Vagina (tissue), 2 donors: Measurements from ENCODE around the gene POR. TPM values are rescaled to one million over a fixed set of nuclear protein-coding genes. Genes with fewer than 3 reads are reported as not detected.
"Not testable (repeated sequence)": the region's sequence is repeated elsewhere in the genome, so short reads cannot be mapped to it uniquely, and the experiment has no call there.

Source experiments
- DNase-seq, 2 donors: peaks; one replicate each; pipeline ENCODE4 v3.0.0-alpha.2; 2017; ENCODE audit errors: extremely low spot score in 2 of 2
- H3K27ac ChIP-seq: fragments of 200-600 bp; sonication (generic); one replicate; pipeline ENCODE4 v1.5.1; 2019
- H3K27me3 ChIP-seq: fragments of 200-600 bp; sonication (generic); one replicate; pipeline ENCODE4 v1.5.1; 2019
- H3K36me3 ChIP-seq, 2 donors: fragments of 200-600 bp; sonication (generic); one replicate each; pipeline ENCODE4 v1.5.1; 2017 to 2019
- H3K4me1 ChIP-seq: fragments of 200-600 bp; sonication (generic); one replicate; pipeline ENCODE4 v1.5.1; 2019
- H3K4me3 ChIP-seq, 2 donors: fragments of 200-600 bp; sonication (generic); 1 replicate in 1 of 2; 2 replicates in 1 of 2; pipeline ENCODE4 v1.5.1; 2016 to 2019
- H3K9me3 ChIP-seq: fragments of 200-600 bp; sonication (generic); one replicate; pipeline ENCODE4 v1.5.1; 2019
- POLR2A ChIP-seq, 2 donors: fragments of 450-650 bp; IDR thresholded peaks; one replicate each; pipeline ENCODE4 v1.6.1; 2017; ENCODE audit warnings: antibody characterized with exemption in 2 of 2, mild to moderate bottlenecking in 2 of 2, moderate library complexity in 2 of 2
- POLR2AphosphoS5 ChIP-seq, 2 donors: sonication (generic); formaldehyde crosslinking; IDR thresholded peaks; one replicate each; pipeline ENCODE4 v1.9.0; 2017; ENCODE audit warnings: antibody characterized with exemption in 2 of 2, mild to moderate bottlenecking in 2 of 2, low read depth in 1 of 2; ENCODE audit not compliant: insufficient read depth in 1 of 2
- intact Hi-C: fragments of 100-400 bp; cut with DNase I; formaldehyde crosslinking; loops from one replicate; pipeline ENCODE4 v1.15.1; 2023
- total RNA-seq: library from RNA; depleted of rRNA; stranded (reverse); fragments of >200 nt; gene quantifications from one replicate; pipeline ENCODE4 v1.2.3, GENCODE V29; 2016
- TF ChIP-seq, protein P1 (sequence below), 3 experiments: fragments of 450-650 bp in 2 of 3; fragments of 200-600 bp in 1 of 3; sonication (generic) in 1 of 3; IDR thresholded peaks; one replicate each; pipeline ENCODE4 v1.5.1; 2017 to 2019; ENCODE audit warnings: antibody characterized with exemption in 3 of 3, mild to moderate bottlenecking in 2 of 3, moderate library complexity in 2 of 3

Gene POR
- total RNA-seq, 1 donor from 2014 or later: 94.3 TPM

DNA sequence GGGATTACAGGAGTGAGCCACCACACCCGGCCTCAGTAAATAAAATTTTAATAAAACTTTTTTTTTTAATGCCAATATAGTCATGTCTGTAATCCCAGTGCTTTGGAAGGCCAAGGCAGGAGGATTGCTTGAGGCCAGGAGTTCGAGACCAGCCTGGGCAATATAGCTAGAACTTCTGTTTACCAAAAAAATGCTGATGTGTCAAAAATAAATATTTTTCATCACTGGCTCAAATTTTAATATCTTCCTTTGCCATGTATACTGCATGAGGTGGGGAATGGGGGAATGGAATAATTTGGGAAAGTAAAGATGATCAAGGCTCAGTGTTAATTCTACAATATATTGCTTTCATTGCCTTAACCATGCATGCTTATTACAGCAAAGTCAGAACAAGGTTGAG lies 46.8 kb upstream of the POR start:
- Histone ChIP-seq H3K27ac (no peak overlapping the region), H3K4me3 (no peak overlapping the region), H3K27me3 (no peaks in the 10 kb centered on the region), H3K9me3 (no peaks in the 10 kb centered on the region), H3K4me1 (no peaks in the 10 kb centered on the region), H3K36me3 (no peaks in the 10 kb centered on the region)
- TF ChIP-seq POLR2A (IDR thresholded peaks at IDR 0.05): no peak
- no peak for DNase-seq
- intact Hi-C loops: no loop called here

DNA sequence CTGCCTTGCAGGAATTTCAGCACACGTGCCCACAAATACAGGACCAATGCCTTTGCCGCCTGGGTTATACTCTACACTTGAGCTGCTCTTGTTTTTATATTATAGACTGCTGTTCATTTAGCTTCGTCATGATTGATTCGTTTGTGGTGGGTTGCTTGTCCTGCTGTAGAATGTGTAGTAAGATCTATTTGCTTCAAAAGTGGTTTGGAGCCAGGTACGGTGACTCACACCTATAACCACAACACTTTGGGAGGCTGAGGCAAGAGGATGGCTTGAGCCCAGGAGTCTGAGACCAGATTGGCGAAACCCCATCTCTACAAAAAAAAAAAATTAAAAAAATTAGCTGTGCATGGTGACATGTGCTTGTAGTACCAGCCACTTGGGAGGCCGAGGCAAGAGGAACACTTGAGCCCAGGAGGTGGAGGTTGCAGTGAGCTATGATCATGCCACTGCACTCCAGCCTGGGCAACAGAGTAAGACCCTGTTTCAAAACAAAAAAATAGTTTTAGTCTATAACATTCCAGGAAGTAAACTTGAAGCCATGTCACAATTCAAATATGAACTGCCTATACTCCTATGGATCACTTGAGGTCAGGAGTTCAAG lies 45.1 kb upstream of the POR start:
- intact Hi-C loops: loop anchor here (5.0 kb wide), 1 partner anchor 152 kb away; no protein-coding TSS in a partner anchor
- H3K36me3 ChIP-seq: no peaks in the 10 kb centered on the region
- DNase-seq: no peak
- H3K27ac ChIP-seq: no peak overlapping the region
- H3K9me3 ChIP-seq: no peaks in the 10 kb centered on the region
- no peaks in the 10 kb centered on the region for H3K4me1 ChIP-seq
- TF ChIP-seq POLR2A (IDR thresholded peaks at IDR 0.05): no peak
- TF ChIP-seq, protein P1, sequence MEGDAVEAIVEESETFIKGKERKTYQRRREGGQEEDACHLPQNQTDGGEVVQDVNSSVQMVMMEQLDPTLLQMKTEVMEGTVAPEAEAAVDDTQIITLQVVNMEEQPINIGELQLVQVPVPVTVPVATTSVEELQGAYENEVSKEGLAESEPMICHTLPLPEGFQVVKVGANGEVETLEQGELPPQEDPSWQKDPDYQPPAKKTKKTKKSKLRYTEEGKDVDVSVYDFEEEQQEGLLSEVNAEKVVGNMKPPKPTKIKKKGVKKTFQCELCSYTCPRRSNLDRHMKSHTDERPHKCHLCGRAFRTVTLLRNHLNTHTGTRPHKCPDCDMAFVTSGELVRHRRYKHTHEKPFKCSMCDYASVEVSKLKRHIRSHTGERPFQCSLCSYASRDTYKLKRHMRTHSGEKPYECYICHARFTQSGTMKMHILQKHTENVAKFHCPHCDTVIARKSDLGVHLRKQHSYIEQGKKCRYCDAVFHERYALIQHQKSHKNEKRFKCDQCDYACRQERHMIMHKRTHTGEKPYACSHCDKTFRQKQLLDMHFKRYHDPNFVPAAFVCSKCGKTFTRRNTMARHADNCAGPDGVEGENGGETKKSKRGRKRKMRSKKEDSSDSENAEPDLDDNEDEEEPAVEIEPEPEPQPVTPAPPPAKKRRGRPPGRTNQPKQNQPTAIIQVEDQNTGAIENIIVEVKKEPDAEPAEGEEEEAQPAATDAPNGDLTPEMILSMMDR (IDR thresholded peaks at IDR 0.05): no peak
- no peak for TF ChIP-seq POLR2AphosphoS5 (IDR thresholded peaks at IDR 0.05; ENCODE audit: insufficient read depth in 1 of 2, low read depth in 1 of 2)
- H3K27me3 ChIP-seq: no peaks in the 10 kb centered on the region
- H3K4me3 ChIP-seq: no peak overlapping the region

DNA sequence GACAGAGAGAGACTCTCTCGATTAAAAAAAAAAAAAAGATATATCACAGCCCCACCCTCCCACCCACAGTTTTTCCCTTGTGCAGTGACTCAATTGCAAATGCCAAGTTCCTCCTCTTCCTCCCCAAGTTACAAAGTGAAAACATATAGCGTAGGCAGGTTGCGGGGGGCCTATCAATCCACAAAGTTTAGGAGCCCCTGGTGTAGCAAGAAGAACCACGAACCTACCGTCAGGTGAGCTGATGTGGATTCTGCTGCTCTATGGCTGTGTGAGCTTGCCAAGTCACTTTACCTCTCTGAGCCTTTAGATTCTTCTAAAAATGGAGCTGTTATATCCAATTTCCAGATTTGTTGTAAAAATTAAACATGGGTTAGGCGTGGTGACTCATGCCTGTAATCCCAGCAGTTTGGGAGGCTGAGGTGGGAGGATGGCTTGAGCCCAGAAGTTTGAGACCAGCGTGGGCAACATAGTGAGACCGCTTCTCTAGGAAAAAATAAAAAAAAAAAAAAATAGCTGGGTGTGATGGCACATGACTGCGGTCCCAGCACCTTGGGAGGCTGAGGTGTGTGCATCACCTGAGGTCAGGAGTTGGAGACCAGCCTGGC lies 44.3 kb upstream of the POR start:
- DNase-seq: no peak
- H3K36me3 ChIP-seq: no peaks in the 10 kb centered on the region
- TF ChIP-seq POLR2AphosphoS5 (IDR thresholded peaks at IDR 0.05; ENCODE audit: insufficient read depth in 1 of 2, low read depth in 1 of 2): no peak
- TF ChIP-seq POLR2A (IDR thresholded peaks at IDR 0.05): no peak
- TF ChIP-seq, protein P1 (IDR thresholded peaks at IDR 0.05): no peak
- no peak overlapping the region for H3K4me3 ChIP-seq
- H3K27ac ChIP-seq: no peak overlapping the region
- no peaks in the 10 kb centered on the region for H3K9me3 ChIP-seq
- no peaks in the 10 kb centered on the region for H3K27me3 ChIP-seq
- intact Hi-C loops: loop anchor here (5.0 kb wide), 1 partner anchor 152 kb away; no protein-coding TSS in a partner anchor
- H3K4me1 ChIP-seq: no peaks in the 10 kb centered on the region

DNA sequence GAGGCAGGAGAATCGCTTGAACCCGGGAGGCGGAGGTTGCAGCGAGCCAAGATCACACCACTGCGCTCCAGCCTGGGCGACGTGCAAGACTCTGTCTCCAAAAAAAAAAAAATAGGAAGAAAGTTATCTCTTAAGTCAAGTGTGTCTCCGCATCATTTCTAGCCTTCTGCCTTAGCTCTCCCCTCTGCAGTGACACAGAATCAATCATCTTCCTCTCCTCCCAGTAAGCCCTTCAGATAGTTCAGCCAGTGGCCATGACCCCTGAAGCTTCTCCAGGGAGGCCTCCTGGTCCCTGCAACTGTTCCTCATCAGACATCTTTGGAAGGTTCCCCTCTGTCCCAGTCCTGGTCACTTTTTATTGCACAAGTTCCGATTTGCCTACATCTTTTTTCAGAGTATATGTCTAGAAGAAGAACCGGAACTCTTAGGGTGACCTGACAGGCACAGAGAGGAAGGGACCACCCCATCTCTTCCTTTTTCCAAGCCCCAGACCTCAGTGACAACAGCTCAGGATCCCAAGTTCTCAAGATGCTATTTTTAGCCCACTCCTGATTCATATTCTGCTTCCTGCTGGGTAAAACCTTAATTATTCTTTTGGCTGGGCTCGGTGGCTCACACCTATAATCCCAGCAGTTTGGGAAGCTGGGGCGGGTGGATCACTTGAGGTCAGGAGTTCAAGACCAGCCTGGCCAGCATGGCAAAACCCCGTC lies 42.7 kb upstream of the POR start:
- Histone ChIP-seq H3K4me3 (no peak overlapping the region), H3K36me3 (no peaks in the 10 kb centered on the region), H3K9me3 (no peaks in the 10 kb centered on the region), H3K4me1 (no peaks in the 10 kb centered on the region), H3K27ac (no peak overlapping the region), H3K27me3 (no peaks in the 10 kb centered on the region)
- intact Hi-C loops: loop anchor here (5.0 kb wide), 1 partner anchor 150 kb away; no protein-coding TSS in a partner anchor
- TF ChIP-seq POLR2AphosphoS5 (IDR thresholded peaks at IDR 0.05; ENCODE audit: insufficient read depth in 1 of 2, low read depth in 1 of 2) (no peak), POLR2A (IDR thresholded peaks at IDR 0.05) (no peak)
- TF ChIP-seq, protein P1 (IDR thresholded peaks at IDR 0.05): no peak
- DNase-seq: no peak

DNA sequence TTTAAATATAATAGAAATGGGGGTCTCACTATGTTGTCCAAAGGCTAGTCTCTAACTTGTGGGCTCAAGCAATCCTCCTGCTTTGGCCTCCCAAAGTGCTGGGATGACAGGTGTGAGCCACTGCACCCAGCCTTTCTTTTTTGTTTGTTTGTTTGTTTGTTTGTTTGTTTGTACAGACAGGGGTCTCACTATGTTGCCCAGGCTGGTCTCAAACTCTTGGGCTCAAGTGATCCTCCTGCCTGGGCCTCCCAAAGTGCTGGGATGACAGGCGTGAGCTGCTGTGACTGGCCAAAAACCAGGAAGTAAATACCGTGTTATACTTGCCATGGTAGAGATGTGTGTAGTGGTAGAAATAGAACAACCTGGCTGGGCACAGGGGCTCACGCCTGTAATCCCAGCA lies 40.8 kb upstream of the POR start:
- H3K4me1 ChIP-seq, H3K9me3 ChIP-seq, H3K4me3 ChIP-seq, DNase-seq, H3K27me3 ChIP-seq, H3K36me3 ChIP-seq, H3K27ac ChIP-seq: not testable (repeated sequence)
- intact Hi-C loops: loop anchor here (5.0 kb wide), 1 partner anchor 148 kb away; no protein-coding TSS in a partner anchor
